GM19043 (cell line): ENCODE measurements around the gene SMIM43.

Source experiments
- ATAC-seq: cut with Tn5 transposase; IDR thresholded peaks from one replicate; pipeline ENCODE4 v1.9.1; 2021; ENCODE audit warnings: low read depth; ENCODE audit not compliant: unreplicated experiment

The SMIM43 gene

DNA sequence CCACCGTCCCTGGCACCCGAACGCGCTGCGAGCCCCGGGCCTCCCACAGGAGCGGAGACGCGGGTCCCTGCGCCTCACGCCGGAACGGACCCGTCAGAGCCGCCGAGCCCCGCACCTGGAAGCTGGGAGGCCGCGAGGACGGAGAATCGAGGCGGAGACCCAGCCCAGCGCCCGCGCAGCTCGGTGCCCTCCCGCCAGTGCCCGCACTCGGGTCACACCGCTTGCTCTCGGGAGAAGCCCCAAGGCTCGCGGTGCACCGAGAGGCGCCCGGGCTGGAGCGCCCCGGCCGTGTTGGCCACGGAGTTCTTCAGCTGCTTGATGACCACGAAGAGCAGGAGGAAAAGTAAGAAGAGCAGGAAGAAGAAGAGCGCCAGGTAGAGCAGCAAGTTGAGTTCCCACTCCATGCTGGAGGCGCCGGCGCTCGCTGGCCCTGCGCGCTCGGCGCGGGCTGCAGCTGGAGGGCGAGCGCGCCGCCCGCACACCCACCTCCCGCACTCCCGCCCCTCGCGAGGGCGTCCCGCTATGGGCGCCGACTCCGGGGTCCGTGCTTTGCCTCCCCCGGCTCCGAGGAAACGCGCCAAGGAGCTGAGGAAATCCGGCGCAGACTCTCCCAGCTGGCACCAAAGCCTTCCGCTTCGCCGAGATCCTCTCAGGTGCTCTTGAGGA lies at the start of gene SMIM43:
Gene SMIM43, minus strand, starts transcription at position 463 of the 666 bp plus-strand sequence. Its CDS starts 59 bp downstream, at position 404.
- ATAC-seq: no peak

DNA sequence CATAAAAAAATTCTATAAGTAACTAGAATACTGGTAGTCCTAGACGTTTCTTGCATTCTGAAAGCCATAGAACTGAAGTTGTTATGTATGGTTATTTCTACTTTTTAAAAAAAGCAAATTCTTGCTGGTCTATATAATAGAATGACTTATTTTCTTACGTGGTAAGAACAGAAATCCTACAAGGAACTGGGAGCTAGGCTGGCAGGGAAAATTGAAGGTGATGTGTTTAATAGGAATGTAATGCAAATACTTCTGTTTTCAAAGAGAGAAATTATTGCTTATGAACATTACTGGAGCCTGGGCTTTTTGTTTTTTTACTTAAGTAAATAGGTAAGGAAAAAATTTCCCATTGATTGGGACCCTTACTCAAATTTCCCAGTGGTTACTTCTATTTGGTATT lies 49.8 kb upstream of the SMIM43 start:
- ATAC-seq: no peak

DNA sequence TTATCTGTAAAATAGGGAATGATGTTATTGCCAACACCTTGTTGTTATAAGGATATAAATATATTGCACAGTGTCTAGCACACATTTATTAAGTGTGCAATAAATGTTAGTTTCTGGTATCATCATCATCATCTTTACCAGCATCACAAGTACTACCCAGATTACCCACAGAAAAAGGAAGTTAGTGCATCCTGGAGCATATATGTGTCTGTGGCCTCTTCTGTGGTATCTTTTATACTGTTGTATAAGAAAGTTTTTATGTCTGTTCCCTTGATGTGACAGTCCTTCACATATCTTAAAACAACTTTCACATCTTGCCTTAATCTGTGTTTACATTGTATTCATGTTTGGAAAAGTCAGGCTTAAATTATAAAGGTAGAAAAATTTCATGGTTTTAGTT lies 46.2 kb upstream of the SMIM43 start:
- no peak for ATAC-seq

DNA sequence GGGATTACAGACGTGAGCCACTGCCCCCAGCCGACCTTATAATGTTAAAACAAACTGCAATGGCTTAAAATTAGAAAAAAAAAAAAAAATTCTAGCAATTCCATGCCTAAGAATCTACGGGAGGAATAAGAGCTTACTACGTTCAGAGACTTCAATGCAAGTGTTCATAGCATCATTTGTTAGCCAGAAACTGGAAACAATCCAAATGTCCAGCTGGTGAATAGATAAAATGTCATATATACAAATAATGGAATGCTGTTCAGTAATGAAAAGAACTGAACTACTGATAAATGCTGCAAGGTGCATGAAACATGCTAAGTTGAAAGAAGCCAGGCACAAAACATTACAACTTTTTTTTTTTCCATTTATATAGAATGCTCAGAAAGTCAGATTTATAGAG lies 41.4 kb upstream of the SMIM43 start:
- no peak for ATAC-seq

DNA sequence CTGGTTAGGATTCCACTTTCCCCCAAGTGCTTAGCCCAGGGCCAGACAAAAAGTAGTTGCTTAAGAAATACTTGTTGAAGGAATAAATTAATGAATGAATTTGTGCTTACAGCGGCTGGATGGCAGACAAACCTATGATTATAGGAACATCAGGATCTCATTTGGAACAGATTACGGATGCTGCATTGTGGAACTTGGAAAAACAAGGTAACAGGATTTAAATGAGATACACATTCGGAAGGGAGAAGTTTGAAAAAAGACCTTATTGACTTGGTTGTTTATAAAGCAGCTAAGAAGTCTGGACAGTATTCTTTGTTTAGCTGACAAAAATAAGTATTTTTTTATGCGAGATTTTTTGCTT lies 36.7 kb upstream of the SMIM43 start:
- ATAC-seq: no peak

DNA sequence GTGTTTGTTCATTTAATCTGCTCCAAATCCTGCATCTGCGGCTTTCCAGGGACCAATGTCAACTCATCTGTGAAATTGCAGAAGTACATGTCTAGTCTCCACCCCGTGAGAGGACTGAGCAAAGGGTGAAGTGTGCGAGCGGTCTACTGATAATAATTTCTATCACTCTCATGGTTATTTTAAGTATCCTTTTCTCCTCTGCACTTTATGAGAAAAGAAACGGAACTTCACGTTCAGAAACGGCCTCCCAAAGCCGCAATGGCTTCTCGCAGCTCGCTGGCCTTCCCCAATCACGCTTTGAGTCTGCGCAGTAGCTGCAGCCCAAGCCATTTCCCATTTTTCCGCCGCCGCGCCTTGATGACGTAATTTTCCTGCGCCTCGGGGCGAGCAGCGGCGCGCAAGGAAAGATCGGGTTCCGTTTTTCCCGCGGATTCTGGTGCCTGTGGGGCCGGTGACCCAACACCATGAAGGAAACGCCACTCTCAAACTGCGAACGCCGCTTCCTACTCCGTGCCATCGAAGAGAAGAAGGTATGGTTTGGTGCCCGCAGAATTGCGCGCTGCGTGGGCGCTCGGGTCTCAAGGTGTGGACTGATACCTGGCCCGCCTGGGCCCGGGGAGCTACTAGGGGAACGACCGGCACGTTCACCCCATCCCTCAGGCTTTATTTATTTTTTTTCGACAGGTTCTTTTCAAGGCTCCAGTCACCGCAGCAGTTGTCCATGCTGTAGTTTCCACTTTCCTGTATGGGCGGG lies 36.2 kb upstream of the SMIM43 start, which contains the start of gene EXOSC9:
Gene EXOSC9, plus strand, starts transcription at position 363 of the 754 bp plus-strand sequence. Its CDS starts 102 bp downstream, at position 465.
- peak; percentile 71 for ATAC-seq

DNA sequence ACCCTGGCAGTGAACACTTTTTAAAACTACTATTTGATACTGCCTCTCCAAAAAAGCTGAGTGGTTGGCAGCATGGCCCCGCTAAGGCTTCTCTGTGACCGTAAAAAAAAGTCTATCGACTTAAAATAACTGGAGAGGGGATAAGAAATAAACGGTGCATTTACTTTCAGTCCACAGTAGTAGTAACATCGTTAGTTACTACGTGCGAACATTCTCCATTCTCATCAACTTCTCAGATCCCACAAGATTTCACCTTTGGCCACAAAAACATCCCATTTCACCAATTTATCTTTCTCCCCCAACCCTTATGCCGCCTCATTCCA lies 35.6 kb upstream of the SMIM43 start:
- ATAC-seq: peak; percentile 22

DNA sequence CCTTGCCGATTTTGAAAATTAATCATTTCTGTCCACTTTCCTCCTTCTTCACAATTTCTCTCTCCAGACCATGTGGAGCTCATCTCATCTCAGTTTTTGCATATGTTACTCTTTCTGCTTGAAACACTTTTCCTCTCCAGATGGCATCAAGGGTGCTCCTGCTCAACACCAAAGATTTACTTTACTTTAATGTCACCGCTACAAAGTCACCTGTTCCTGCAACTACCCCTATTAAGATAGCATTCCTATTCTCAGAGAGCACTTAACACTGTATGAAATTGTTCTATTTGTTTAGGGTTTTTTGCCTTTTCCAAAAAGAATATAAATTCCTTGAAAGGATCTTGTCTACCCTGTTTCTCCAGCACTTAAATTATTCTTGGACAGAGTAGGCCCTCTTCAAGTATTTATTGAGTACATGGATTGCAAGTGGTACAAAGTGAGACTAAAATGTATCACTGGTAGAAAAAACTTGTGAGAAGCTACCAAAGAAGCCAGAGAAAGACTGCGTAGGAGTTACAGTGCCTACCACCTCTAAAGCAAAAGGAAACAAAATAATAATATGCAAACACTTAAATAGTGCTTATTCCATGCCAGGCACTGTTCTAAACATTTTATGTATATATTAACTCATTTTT lies 35.0 kb upstream of the SMIM43 start:
- no peak for ATAC-seq

DNA sequence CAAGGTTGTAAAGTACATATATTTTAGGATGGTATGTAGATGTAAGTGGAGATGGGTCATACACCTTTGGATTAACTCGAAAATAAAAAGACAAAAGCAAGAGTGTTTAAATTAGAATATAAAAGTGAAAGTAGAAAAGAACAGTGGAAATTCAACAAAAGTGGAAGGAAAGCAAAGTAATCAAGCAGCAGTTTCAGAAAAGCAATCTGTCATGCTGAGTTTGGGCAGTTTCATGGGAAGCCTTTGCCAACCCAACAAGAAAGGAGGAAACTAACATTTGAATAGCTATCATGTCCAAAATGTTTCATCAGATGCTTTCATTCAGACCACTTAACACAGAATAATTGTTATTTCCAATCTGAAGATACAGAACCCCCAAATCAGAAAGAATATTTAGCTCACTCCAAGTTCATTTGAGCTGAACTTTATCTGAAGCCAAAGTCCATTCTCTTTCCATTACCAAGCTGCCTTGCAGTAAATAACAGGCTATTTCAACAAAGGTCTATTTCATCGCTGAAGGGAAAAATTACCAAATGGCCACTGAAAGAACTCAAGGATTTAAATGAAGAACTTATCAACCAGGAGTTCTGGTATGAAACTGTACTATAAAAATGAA lies 34.4 kb upstream of the SMIM43 start:
- no peak for ATAC-seq

DNA sequence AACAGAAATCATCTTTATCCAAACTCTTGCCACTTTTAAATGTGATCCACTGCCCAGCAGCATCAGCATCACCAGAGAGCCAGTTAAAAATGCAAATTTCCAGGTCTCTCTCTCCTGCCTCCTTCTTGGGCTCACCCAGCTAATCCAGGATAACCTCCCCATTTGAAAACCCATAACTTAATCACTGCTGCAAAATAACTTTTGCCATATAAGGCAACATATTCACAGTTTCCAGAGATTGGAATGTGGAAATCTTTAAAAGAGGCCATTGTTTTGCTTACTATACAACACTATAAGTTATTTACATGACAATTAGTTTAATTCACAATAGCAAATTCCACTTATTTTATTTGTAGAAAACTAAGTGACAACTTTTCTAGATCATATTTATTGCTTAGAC lies 31.3 kb upstream of the SMIM43 start:
- no peak for ATAC-seq

DNA sequence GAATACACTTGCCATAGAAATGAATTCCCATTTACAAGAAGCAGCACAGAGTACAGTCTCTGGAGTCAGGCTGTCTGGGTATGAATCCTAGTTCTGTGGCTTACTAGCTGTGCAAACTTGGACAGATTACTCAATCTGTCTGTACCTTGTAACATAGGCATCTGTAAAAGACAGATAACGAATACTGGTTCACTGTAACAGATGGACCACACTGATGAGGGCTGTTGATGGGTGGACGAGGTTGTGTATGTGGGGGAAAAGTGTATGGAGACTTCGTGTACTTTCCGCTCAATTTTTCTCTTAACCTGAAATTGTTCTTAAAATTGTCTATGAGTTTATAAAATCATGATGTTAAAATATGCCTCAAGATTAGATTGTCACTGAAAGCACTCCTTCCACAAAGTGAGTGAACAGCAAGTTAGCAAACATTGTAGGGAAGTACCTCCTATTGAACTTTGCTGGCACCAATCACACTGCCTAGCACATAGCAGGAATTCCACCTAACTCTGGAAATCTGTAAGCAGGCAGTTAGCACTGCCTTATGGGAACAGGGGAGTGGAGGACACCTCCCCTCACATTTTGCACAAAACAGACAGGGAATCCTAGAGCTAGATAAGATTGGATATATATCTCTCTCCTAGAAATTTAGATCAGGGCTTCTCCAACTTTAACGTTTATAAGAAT lies 29.7 kb upstream of the SMIM43 start:
- ATAC-seq: no peak

DNA sequence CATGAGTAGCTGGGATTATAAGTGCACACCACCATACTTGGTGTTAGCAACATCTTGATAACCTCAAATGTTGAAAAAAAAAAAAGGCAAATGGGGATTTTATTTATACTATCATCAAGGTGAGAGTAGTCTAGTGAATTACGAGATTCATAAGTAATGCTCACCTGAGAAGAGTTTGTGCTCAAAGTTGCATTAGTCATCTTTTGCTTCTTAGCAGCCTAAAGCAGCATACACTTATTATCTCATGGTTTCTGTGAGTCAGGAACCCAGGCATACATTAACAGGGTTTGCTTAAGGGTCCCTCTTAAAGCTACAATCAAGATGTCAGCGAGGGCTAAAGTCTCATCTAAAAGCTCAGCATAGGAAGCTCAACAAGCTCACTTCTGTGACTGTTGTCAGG lies 28.0 kb upstream of the SMIM43 start:
- ATAC-seq: no peak

DNA sequence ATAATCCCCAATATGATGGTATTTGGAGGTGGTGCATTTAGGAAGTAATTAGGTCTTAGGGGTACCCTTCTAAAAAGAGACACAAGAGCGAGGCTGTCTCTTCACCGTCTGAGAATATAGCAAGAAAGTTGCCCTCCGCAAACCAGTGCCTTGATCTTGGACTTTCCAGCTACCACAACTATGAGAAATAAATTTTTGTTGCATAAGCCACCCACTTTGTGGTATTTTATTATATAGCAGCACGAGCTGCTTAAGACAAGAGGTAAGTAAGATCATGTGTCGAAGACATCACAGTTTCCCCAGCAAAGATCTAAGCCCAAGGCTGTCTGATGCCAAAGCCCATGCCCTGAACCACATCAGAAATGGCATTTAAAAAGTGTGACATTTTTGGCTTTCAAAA lies 26.5 kb upstream of the SMIM43 start:
- no peak for ATAC-seq

DNA sequence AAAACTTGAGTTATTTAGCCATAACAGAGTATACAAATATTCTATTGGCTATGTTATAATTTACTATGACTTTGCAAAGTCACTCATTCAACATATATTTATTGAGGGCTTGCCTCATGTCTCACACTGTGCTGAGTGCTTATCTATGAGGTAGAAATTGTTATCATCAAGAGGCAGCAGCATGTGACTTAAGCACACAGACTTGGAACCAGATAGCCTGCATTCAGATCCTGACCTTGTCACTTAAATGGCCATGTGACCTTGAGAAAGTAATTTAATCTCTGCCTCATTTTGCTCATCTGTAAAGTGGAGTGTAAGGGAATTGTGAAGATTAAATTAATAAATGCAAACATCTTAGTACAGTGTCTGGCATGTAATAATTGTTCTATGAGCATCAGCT lies 26.0 kb upstream of the SMIM43 start:
- no peak for ATAC-seq

DNA sequence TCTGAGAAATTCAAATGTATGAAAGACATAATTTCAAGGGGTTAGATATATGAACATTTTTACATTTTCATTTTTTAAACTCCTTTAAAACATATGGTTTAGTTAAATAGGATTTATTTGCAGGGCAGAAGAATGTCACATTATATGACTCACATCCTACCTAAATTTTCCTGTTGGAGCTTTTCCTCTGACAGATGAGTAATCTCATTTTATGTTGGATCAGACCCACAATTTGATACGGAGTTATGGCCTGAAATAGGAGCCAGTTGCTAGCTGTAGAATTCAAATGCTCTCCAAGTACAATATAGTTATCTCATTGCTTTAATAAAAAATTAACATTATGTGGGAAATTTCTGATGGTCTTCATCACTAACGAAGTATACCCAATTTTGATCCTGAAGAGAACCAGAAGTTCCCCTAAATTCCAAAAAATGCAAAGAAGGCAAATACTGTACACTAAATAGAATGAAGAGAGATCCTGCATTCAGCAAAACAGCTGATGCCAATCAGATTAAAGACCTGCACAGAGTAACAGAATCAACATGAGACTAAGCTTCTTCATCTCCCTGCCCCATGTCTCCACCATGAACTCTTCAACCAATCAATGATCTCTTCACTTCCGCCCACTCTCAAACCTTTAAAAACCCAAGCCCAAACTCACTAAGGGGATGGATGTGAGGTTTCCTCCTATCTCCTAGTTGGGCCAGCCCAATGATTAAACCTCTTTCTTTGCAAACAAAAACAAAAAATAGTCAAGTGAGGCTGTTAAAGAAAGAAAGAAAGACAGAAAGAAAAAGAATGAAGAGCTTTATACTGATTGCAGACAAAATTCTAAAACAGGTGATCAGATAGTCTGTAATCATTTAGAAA lies 25.2 kb upstream of the SMIM43 start:
- no peak for ATAC-seq

DNA sequence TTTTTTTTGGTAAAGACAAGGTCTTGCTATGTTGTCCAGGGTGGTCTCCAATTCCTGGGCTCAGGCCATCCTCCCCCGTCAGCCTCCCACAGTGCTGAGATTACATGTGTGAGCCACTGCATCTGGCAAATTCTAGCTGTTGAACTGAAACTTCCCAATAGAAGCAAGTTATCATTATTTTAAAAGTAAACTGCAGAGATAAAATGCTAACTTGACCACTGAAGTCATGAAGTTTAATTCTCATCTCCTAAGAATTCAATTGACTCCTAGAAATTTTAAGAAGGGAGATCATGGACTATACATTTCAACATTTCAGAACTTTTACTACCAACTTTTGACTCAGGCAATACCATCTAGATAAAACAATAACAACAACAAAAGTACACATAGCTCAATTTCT lies 24.5 kb upstream of the SMIM43 start:
- ATAC-seq: no peak

DNA sequence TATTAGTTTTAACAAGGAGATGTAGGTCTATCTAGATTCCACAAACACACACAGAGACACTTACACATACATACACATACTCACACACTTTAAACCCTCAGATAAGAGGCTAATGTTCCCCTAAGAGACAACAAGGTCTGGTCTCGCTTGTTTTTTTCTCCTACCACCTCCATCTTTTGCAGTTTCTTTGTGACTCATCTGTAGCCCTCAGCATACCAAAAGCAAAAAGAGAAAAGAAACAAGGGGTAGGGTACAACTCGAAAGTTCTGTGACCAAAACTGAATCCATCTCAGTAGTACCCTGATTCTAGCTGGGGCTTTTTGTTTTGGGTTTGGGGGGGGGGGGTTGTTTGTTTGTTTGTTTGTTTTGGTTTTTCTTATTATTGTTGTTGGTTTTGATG lies 23.9 kb upstream of the SMIM43 start:
- ATAC-seq: no peak

DNA sequence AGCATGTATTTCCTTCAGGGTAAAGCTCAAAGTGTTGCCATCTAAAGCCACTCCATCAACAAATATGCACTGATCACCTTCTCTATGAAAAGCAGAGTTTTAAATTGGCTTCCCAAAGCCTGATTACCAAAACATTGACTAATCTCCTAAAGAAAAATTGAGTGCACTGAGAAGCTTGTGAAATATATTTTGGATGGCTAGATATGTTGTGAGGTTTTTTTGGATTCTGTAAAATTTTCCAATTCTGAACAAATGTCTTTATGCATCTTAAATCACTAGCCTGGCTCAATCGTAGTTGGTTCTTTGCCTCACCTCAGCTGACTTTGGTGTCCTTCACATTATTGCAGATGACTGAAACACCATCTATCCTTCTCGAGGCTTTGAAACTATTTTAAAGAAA lies 21.3 kb upstream of the SMIM43 start:
- ATAC-seq: no peak

DNA sequence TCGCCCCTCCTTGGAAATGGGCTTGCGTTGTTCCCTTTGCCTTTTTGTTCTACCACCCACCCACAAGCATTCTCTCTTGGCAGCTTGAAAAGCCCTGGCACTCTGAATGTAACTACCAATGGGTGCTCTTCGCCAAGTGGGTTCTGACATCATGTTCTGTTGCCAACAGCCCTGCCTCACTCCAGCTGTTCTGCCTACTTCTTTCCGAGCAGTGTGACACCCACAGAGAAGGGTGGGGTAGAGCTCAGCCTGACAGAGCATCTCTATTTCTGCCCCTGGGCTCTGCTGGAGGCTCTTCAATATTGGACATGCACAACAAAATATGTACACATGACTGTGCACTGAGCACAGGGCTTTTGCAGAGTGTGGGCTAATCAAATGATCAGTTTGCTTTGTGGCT lies 20.5 kb upstream of the SMIM43 start:
- ATAC-seq: no peak

DNA sequence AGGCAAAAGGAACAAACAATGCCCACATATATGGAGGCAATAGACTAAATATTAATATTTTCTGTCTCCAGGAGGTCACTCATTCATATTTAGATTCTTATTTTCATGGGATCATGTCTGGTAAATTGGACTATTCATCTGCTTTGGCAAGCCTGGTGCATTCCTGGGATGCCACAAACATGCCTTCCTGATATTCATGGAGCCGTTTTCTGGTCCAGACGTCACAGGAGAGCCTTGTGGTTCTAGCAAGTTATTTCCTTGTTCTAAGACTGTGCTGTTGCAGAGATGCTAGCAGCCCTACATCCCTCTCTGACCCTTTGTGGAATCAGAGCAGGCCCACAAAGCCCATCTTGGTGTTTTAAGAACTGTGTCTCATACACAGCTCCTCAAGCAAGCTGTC lies 20.0 kb upstream of the SMIM43 start:
- no peak for ATAC-seq
